SK-MEL-5 (cell line): ENCODE results near the gene TMED3. TPM values are rescaled to one million over a fixed set of nuclear protein-coding genes. Genes with fewer than 3 reads are reported as not detected.
A peak's percentile ranks its signal among the peaks of the same experiment; 100 is the strongest.
"Not testable (repeated sequence)": the region's sequence is repeated elsewhere in the genome, so short reads cannot be mapped to it uniquely, and the experiment has no call there.

ENCODE experiments used
- DNase-seq: peaks from one replicate; pipeline ENCODE4 v3.0.0-alpha.2; 2016; ENCODE audit warnings: low read depth, low spot score
- in situ Hi-C: cut with HindIII; loops from 2 replicates; pipeline ENCODE4 v1.10.0; 2016; ENCODE audit warnings: low sequenced_read_pairs, high pct_unique_total_duplicates, low pct_unique_long_range_greater_than_20kb
- total RNA-seq: library from RNA; depleted of rRNA; stranded (reverse); fragments of >200 nt; shearing (Covaris generic); gene quantifications from 2 replicates; pipeline ENCODE4 v1.2.3, GENCODE V29; 2014

TMED3 gene
- total RNA-seq, 1 experiment from 2014 or later: 385 TPM

GRCh38 chr15:79314186-79314585, 3.3 kb downstream of the TMED3 start:
- no peak for DNase-seq
- in situ Hi-C loops: no loop called here

GRCh38 chr15:79314811-79315210, 3.9 kb downstream of the TMED3 start:
- in situ Hi-C loops: no loop called here

GRCh38 chr15:79315623-79316328, 4.9 kb downstream of the TMED3 start:
- in situ Hi-C loops: no loop called here
- no peak for DNase-seq

More at GRCh38 chr15:79314811-79315210, 3.9 kb downstream of the TMED3 start:
- DNase-seq: no peak

DNA sequence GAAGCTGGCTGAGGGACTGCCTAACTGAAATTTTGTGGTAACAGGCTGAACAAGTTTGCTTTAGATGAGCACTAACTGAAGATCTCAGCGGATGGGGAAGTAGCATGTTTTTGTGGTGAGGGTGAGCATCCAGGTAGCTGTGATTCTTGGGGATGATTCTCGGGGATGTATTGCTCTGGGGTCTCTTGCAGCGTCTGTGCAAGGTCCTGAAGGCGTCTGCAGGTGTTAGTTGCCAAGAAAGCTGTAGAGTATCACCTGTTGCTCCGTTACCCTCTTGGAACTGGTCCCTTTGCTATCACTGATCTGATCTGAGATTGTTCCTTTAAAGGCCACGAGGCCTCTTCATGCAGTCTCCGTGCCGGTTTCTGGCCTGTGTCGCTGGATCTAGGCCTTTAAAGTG, 6.0 kb downstream of the TMED3 start:
- DNase-seq: no peak
- in situ Hi-C loops: no loop called here

- DNase-seq, in situ Hi-C loops: not testable (repeated sequence)
Observed at GRCh38 chr15:79319973-79320372, 9.1 kb downstream of the TMED3 start.

- DNase-seq: no peak
- in situ Hi-C loops: no loop called here
Observed at GRCh38 chr15:79321876-79322275, 11.0 kb downstream of the TMED3 start.

- no peak for DNase-seq
- in situ Hi-C loops: no loop called here
Observed at GRCh38 chr15:79322306-79322705, 11.4 kb downstream of the TMED3 start.

GRCh38 chr15:79322945-79323344, 12.0 kb downstream of the TMED3 start:
- in situ Hi-C loops: no loop called here
- no peak for DNase-seq

DNA sequence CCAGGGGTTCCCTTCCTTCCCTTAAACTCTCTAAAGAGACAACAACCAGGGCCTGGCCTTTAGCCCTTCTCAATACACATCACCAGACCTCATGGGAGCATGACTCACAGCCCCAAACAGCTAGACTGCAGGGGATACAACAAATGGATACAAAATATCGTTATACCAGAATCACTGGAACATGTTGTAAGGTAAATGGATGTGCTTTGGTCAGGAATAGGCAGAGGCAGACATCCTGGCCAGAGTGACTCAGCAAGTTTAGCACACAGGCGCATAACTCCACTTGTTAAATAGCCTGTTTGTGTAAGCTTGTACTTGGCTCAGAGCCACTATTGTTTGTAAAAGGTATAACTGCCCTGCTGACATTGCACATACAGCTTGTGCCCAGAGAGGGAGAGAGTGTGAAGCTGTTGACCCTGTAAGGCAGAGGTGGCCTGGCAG, 18.3 kb downstream of the TMED3 start:
- DNase-seq: peak; percentile 78
- in situ Hi-C loops: no loop called here

DNA sequence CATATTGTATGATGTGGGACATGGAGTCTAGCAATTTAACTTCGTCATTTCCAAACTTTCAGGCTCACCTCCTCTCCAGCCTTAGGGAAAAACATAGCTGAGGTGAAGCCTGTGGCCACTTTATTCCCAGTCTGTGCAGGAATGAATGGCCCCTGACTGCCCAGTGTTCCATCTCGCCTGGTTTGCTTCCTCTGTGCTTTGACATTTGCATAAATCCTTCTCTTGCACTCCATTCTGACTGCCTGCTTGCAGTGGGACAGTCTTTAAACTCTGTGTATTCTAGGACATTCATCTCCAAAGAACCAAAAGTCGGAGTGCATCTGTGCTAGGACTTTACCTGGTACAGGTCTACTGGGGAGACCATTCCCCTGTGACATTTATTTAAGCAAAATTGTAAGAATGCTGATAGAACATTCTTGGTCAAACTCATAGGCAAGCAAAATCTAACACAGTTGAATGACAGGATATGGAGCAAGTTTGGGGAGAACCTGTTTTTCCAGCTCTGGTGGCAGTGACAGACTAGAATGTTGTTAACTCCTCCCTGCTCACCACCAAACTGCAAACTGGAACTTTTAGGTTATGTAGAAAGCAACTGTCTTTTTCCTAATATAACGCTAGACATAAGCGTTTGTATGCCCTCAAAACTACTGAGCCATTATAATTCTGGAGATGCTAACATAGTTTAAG, 22.1 kb downstream of the TMED3 start:
- in situ Hi-C loops: no loop called here

GRCh38 chr15:79337591-79337990, 26.7 kb downstream of the TMED3 start:
- in situ Hi-C loops: no loop called here
- DNase-seq: no peak

More for the DNA sequence above, 22.1 kb downstream of the TMED3 start:
- no peak for DNase-seq

DNA sequence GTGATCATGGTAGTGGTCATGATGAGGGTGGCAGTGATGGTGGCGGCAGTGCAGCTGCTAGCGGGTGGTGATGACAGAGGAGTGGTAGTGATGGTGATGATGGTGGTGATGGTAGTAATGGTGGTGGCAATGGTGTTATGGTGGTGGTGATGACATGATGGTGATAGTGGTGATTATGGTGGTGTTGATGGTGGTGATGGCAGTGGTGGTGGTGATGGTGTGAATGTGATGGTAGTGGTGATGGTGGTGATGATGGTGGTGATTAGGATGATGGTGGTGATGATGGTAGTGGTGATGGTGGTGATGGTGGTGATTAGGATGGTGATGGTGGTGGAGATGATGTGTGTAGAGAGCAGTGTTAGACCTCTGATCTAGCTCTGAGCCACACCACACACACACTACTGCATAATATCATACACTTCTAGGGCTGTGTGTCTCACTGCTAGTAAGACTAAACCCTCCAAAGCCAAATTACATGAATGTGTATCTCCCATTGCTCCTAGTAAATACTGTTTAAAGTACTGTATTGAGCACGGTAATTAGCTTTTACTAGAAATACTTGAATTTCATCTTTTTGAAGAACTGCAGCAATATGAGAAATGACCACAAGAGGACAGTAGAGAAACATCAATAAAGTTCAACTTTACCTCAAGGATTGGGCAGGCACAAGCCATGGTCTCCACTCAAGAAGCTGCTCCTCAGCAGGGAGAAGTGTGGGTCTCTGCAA, 28.8 kb downstream of the TMED3 start:
- peak; percentile 75 for DNase-seq

GRCh38 chr15:79340315-79340602, 29.3 kb downstream of the TMED3 start:
- in situ Hi-C loops: no loop called here
- DNase-seq: no peak

More for the DNA sequence above, 28.8 kb downstream of the TMED3 start:
- in situ Hi-C loops: no loop called here

GRCh38 chr15:79341396-79341795, 30.5 kb downstream of the TMED3 start:
- in situ Hi-C loops: no loop called here
- DNase-seq: no peak

DNA sequence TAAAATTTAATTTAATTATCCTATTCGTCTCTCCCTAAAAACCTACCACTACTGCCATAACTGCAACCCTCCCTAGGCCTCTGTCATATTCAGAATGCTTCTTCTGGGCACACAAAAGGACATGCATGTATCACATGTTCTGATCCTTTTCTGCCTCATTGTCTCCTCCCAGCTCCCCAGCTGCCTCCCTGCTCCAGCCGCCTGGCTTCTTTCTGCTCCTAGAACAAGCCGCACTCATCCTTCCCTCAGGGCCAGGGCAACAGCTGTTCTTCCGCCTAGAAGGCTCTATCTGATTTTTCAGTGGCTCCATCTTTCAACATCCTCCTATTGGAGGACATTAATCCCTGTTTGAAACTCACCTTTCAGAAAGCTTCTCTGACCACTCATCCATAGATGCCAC, 38.6 kb downstream of the TMED3 start:
- DNase-seq: no peak
- in situ Hi-C loops: no loop called here

DNA sequence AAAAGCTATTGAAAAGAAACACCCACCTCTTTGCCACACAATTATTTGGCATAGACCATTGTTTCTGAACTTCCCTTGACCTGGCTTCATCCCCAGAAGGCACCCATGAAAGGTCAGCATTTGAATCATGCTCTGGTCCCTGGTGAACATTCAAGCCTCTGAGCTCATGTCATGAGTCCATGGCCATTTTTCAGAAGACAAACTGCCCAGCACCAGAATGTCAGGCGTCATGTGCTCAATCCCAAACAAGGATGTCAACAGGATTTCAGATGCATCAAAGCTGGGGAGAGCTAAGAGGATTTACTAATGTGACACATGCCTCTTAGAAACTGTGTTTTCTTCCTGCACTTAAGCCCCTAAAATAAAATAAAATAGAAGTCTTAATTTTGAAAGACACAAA, 41.3 kb downstream of the TMED3 start:
- in situ Hi-C loops: no loop called here
- DNase-seq: peak; percentile 70

- no peak for DNase-seq
- in situ Hi-C loops: no loop called here
Observed at GRCh38 chr15:79357566-79357965, 46.7 kb downstream of the TMED3 start.

GRCh38 chr15:79358069-79358468, 47.2 kb downstream of the TMED3 start:
- in situ Hi-C loops: no loop called here
- no peak for DNase-seq
